ENCODE data around the gene KMT5B.

The KMT5B gene

DNA sequence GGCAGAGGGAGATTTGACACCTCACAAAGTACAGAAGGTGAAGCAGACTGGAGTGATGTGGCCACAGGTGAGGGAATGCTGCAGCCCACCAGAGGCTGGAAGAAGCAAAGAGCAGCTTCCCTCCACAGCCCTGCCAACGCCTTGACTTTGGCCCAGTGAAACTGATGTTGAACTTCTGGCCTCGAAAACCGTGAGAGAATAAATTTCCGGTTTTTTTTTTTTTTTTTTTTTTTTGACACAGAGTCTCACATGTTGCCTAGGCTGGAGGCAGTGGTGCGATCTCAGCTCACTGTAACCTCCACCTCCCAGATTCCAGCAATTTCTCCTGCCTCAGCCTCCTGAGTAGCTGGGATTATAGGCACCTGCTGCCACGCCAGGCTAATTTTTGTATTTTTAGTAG is 8.7 kb downstream of the KMT5B start:
- peaks cover 1% of the 10 kb centered on the region; the same call in 1 of the 2 replicates for H3F3A ChIP-seq (ENCODE audit: low read depth)
- H4K20me1 ChIP-seq (ENCODE audit: insufficient read depth, low read length, poor library complexity, severe bottlenecking), result peaks cover 94% of the 10 kb centered on the region
- peaks cover 14% of the 10 kb centered on the region for H3K4me1 ChIP-seq (ENCODE audit: insufficient read depth, low read length, poor library complexity, severe bottlenecking)
- no peak overlapping the region for H3K4me3 ChIP-seq (ENCODE audit: low read length, poor library complexity, severe bottlenecking)
- no peak overlapping the region for H3K9ac ChIP-seq (ENCODE audit: low read depth, low read length, poor library complexity, severe bottlenecking)
- no peaks in the 10 kb centered on the region for H3K9me3 ChIP-seq (ENCODE audit: insufficient read depth, low read depth, low read length)
- TF ChIP-seq CTCF (conservative IDR thresholded peaks at IDR 0.05; ENCODE audit: low read length), result no peak
- no peak for TF ChIP-seq EZH2phosphoT487 (IDR thresholded peaks at IDR 0.05; ENCODE audit: borderline replicate concordance)
- no peak overlapping the region for H2AFZ ChIP-seq (ENCODE audit: low read length)
- no peaks in the 10 kb centered on the region for H3K9me2 ChIP-seq (replicated peaks; ENCODE audit: low read depth, low read length)
- H3K36me3 ChIP-seq (ENCODE audit: insufficient read depth, low read length), result peaks cover 3% of the 10 kb centered on the region; the same call in 1 of the 2 replicates
- H3K79me2 ChIP-seq (ENCODE audit: insufficient read depth, low read length), result peaks cover 100% of the 10 kb centered on the region
- peak overlapping the region; percentile 16 for H3K4me2 ChIP-seq (ENCODE audit: low read depth, low read length, poor library complexity, severe bottlenecking)
- no peaks in the 10 kb centered on the region for H3K27me3 ChIP-seq (ENCODE audit: insufficient read depth, low read length, poor library complexity, severe bottlenecking)

DNA sequence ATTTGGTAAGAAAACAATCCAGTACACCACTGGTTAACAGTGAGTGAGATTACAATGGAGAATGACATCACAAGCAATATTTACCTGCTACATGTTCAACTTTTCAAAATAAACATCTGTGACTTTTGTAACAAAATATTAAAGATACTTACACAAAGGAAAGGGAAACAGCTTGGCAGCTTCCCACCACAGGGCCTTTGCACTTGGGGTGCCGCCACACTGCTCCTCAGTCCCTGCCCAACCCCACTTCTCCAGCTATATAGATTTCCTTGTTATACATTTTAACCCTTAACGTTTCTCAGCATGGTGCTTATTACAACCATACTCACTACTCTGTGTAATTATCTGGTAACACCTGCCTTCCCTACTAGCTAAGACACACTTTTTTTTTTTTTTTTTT is 10.9 kb downstream of the KMT5B start:
- Histone ChIP-seq H3K79me2 (ENCODE audit: insufficient read depth, low read length) (peaks cover 100% of the 10 kb centered on the region), H3K4me1 (ENCODE audit: insufficient read depth, low read length, poor library complexity, severe bottlenecking) (peaks cover 4% of the 10 kb centered on the region), H2AFZ (ENCODE audit: low read length) (no peak overlapping the region), H3K9me3 (ENCODE audit: insufficient read depth, low read depth, low read length) (no peaks in the 10 kb centered on the region), H3K9me2 (replicated peaks; ENCODE audit: low read depth, low read length) (no peaks in the 10 kb centered on the region), H3K4me2 (ENCODE audit: low read depth, low read length, poor library complexity, severe bottlenecking) (no peak overlapping the region), H3K27me3 (ENCODE audit: insufficient read depth, low read length, poor library complexity, severe bottlenecking) (no peaks in the 10 kb centered on the region), H3K4me3 (ENCODE audit: low read length, poor library complexity, severe bottlenecking) (no peak overlapping the region), H3K36me3 (ENCODE audit: insufficient read depth, low read length) (peaks cover 6% of the 10 kb centered on the region; the same call in 1 of the 2 replicates), H3K9ac (ENCODE audit: low read depth, low read length, poor library complexity, severe bottlenecking) (no peak overlapping the region), H3F3A (ENCODE audit: low read depth) (no peaks in the 10 kb centered on the region), H4K20me1 (ENCODE audit: insufficient read depth, low read length, poor library complexity, severe bottlenecking) (peaks cover 94% of the 10 kb centered on the region)
- no peak for TF ChIP-seq EZH2phosphoT487 (IDR thresholded peaks at IDR 0.05; ENCODE audit: borderline replicate concordance)
- TF ChIP-seq CTCF (conservative IDR thresholded peaks at IDR 0.05; ENCODE audit: low read length), result no peak

DNA sequence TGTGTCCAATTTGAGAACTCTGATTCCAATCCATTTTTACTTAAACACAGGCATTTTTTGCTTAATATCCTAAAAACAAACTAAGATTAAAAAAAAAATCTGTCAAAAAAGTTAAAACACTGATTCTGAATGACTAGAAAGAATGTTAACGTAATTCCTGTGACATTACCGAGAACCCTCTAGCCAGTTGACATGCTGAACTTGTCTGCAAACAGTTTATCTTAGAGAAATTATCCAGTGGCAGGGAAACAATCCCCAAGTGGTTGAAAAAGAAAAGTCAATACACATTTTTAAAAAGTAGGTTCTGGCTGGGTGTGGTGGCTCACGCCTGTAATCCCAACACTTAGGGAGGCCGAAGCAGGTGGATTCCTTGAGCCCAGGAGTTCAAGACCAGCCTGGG is 11.6 kb downstream of the KMT5B start:
- no peaks in the 10 kb centered on the region for H3F3A ChIP-seq (ENCODE audit: low read depth)
- no peak overlapping the region for H3K4me2 ChIP-seq (ENCODE audit: low read depth, low read length, poor library complexity, severe bottlenecking)
- no peaks in the 10 kb centered on the region for H3K9me2 ChIP-seq (replicated peaks; ENCODE audit: low read depth, low read length)
- H3K9me3 ChIP-seq (ENCODE audit: insufficient read depth, low read depth, low read length), result no peaks in the 10 kb centered on the region
- peaks cover 6% of the 10 kb centered on the region; the same call in 1 of the 2 replicates for H3K36me3 ChIP-seq (ENCODE audit: insufficient read depth, low read length)
- peaks cover 99% of the 10 kb centered on the region for H3K79me2 ChIP-seq (ENCODE audit: insufficient read depth, low read length)
- H3K4me1 ChIP-seq (ENCODE audit: insufficient read depth, low read length, poor library complexity, severe bottlenecking), result peaks cover 3% of the 10 kb centered on the region
- H3K27me3 ChIP-seq (ENCODE audit: insufficient read depth, low read length, poor library complexity, severe bottlenecking), result no peaks in the 10 kb centered on the region
- H2AFZ ChIP-seq (ENCODE audit: low read length), result no peak overlapping the region
- H3K9ac ChIP-seq (ENCODE audit: low read depth, low read length, poor library complexity, severe bottlenecking), result no peak overlapping the region
- no peak overlapping the region for H3K4me3 ChIP-seq (ENCODE audit: low read length, poor library complexity, severe bottlenecking)
- TF ChIP-seq EZH2phosphoT487 (IDR thresholded peaks at IDR 0.05; ENCODE audit: borderline replicate concordance) (no peak), CTCF (conservative IDR thresholded peaks at IDR 0.05; ENCODE audit: low read length) (no peak)
- H4K20me1 ChIP-seq (ENCODE audit: insufficient read depth, low read length, poor library complexity, severe bottlenecking), result peaks cover 94% of the 10 kb centered on the region
